Ascending aorta (tissue), 2 donors: ENCODE measurements around the gene CHKA. TPM values are rescaled to one million over a fixed set of nuclear protein-coding genes. Genes with fewer than 3 reads are reported as not detected.

ENCODE experiments used
- DNase-seq, 2 donors: peaks; one replicate each; pipeline ENCODE4 v3.0.0-alpha.2; 2019; ENCODE audit warnings: low spot score in 2 of 2
- H3K27ac ChIP-seq, 2 donors: fragments of 200-600 bp; sonication (generic); one replicate each; pipeline ENCODE4 v1.5.1; 2016 to 2017; ENCODE audit warnings: mild to moderate bottlenecking in 1 of 2
- H3K27me3 ChIP-seq: fragments of 200-600 bp; sonication (generic); one replicate; pipeline ENCODE4 v1.5.1; 2017
- H3K36me3 ChIP-seq, 2 donors: fragments of 200-600 bp; sonication (generic); one replicate each; pipeline ENCODE4 v1.5.1; 2016
- H3K4me1 ChIP-seq, 2 donors: fragments of 200-600 bp; sonication (generic); one replicate each; pipeline ENCODE4 v1.5.1; 2016 to 2017; ENCODE audit warnings: mild to moderate bottlenecking in 1 of 2
- H3K4me3 ChIP-seq, 2 donors: fragments of 200-600 bp; sonication (generic); one replicate each; pipeline ENCODE4 v1.5.1; 2016 to 2017; ENCODE audit warnings: mild to moderate bottlenecking in 1 of 2
- H3K9me3 ChIP-seq, 2 donors: fragments of 200-600 bp; sonication (generic); one replicate each; pipeline ENCODE4 v1.5.1; 2016
- CTCF ChIP-seq, 3 experiments: fragments of 200-600 bp in 2 of 3; fragments of 450-650 bp in 1 of 3; sonication (generic) in 2 of 3; IDR thresholded peaks; one replicate each; pipeline ENCODE4 v1.5.1; 2016 to 2019; ENCODE audit warnings: antibody characterized with exemption in 3 of 3, mild to moderate bottlenecking in 1 of 3, moderate library complexity in 1 of 3
- intact Hi-C: fragments of 100-400 bp; cut with DNase I; formaldehyde crosslinking; loops from one replicate; pipeline ENCODE4 v1.15.1; 2023
- total RNA-seq: library from RNA; depleted of rRNA; stranded (reverse); fragments of >200 nt; gene quantifications from one replicate; pipeline ENCODE4 v1.1.0, GENCODE V29; 2016

The CHKA gene
- total RNA-seq, 1 donor from 2014 or later, result 10.1 TPM

- Histone ChIP-seq H3K27me3 (no peaks in the 10 kb centered on the region), H3K9me3 (no peaks in the 10 kb centered on the region), H3K36me3 (peaks cover 33 to 39% of the 10 kb centered on the region in 2 donors), H3K4me3 (no peak overlapping the region), H3K27ac (no peak overlapping the region), H3K4me1 (no peaks in the 10 kb centered on the region)
- no peak for DNase-seq
- TF ChIP-seq CTCF (IDR thresholded peaks at IDR 0.05), result no peak
- intact Hi-C loops, result no loop called here
Observed at GRCh38 chr11:68053981-68054812, 67.0 kb downstream of the CHKA start.

GRCh38 chr11:68053117-68053516 is 68.1 kb downstream of the CHKA start:
- no peaks in the 10 kb centered on the region for H3K9me3 ChIP-seq
- no peak for DNase-seq
- H3K36me3 ChIP-seq, result peaks cover 44 to 50% of the 10 kb centered on the region in 2 donors
- intact Hi-C loops, result no loop called here
- no peak for TF ChIP-seq CTCF (IDR thresholded peaks at IDR 0.05)
- no peaks in the 10 kb centered on the region for H3K4me1 ChIP-seq
- H3K27ac ChIP-seq, result no peak overlapping the region
- H3K4me3 ChIP-seq, result no peak overlapping the region
- no peaks in the 10 kb centered on the region for H3K27me3 ChIP-seq

- peaks cover 49 to 54% of the 10 kb centered on the region in 2 donors for H3K36me3 ChIP-seq
- no peak overlapping the region for H3K4me3 ChIP-seq
- DNase-seq, result no peak
- intact Hi-C loops, result no loop called here
- no peaks in the 10 kb centered on the region for H3K27me3 ChIP-seq
- TF ChIP-seq CTCF (IDR thresholded peaks at IDR 0.05), result no peak
- no peaks in the 10 kb centered on the region for H3K9me3 ChIP-seq
- H3K4me1 ChIP-seq, result no peaks in the 10 kb centered on the region
- no peak overlapping the region for H3K27ac ChIP-seq
Observed at GRCh38 chr11:68052137-68052873, 68.9 kb downstream of the CHKA start.

- Histone ChIP-seq H3K27me3 (no peaks in the 10 kb centered on the region), H3K4me1 (no peaks in the 10 kb centered on the region), H3K9me3 (no peaks in the 10 kb centered on the region), H3K4me3 (no peak overlapping the region), H3K27ac (no peak overlapping the region), H3K36me3 (peaks cover 49 to 58% of the 10 kb centered on the region in 2 donors)
- intact Hi-C loops, result no loop called here
- DNase-seq, result no peak
- no peak for TF ChIP-seq CTCF (IDR thresholded peaks at IDR 0.05)
Observed at GRCh38 chr11:68051191-68052136, 69.7 kb downstream of the CHKA start.

GRCh38 chr11:68050371-68050841 is 70.8 kb downstream of the CHKA start:
- intact Hi-C loops, result no loop called here
- DNase-seq, result no peak
- no peaks in the 10 kb centered on the region for H3K4me1 ChIP-seq
- no peak overlapping the region for H3K27ac ChIP-seq
- TF ChIP-seq CTCF (IDR thresholded peaks at IDR 0.05), result no peak
- no peaks in the 10 kb centered on the region for H3K27me3 ChIP-seq
- no peaks in the 10 kb centered on the region for H3K9me3 ChIP-seq
- no peak overlapping the region for H3K4me3 ChIP-seq
- H3K36me3 ChIP-seq, result peaks cover 56 to 64% of the 10 kb centered on the region in 2 donors
